EH (cell line): Measurements from ENCODE around the gene CARNS1.

Experiments
- DNase-seq: peaks from one replicate; pipeline ENCODE4 v3.0.0-alpha.2; 2015; ENCODE audit warnings: low read depth

CARNS1 gene

DNA sequence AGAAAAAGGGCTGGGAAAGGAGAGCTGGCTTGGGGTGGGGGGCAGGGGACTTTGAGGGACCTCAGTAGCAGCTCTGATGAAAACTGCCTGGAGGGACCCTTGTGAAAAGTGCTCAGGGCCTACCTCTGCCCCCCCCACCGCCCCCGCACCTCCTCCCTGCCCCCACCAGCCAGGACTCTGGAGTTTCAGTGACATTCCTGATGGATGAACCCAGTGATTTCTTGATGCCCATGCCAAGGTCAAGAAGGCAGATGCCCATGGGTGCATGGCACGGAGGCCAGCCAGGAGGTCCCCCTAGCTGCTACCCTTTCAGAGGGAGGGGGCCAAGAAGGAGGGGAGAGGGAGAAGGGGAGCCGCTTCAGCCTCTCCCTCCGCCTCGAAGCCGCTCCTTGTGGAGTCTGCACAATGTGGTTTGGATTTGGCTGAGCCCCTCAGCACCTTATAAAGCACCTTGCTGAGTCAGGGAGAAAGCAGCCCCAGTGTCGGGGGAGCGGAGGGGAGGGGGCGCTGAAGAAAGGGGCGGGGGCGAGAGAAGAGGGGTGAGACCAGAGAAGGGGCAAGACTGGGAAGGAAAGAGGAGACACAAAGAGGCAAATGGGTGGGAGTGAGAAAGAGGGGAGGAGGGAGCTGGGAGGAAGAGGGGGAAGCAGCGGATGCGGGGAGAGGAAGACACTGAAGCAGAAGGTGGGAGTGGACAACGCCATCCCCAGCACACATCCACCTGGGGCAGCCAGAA, 40.0 kb upstream of the CARNS1 start:
- peak; percentile 26 for DNase-seq

DNA sequence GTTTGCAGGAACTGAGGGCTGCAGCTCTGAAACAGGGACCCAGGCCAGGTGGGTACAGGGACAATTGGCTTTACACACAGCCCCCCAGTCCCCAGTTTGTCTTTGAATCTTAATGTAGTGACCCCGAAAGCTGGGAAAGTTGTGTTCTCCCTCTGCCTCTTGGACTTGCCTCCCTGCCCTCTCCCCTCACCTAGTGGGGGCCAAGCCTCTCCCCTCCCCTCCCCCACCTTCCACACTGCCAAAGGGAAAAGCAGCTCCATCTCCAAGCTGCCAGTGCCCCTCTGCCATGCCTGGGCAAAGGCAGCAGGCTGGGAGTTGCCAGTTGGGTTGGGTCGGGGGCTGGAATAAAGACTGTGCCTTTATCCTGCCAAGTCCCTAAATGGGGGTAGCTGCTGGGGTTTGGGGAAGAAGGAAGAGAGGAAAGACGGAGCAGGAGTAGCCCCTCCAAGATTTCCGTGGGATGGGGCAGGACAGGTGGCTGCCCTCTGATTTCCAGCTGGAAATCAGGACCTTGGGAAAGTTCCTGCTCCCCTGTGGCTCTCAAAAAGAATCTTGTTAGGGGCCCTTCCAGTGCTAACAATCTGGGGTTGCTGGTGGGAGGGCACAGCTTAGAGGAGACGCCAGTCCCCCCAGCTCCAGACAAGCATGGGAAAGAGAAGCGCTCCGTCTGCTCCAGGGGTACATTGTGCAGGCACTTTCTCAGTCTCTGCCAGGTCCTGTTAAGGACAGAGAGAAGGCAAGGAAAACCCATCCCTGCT, 39.2 kb upstream of the CARNS1 start:
- DNase-seq: no peak

DNA sequence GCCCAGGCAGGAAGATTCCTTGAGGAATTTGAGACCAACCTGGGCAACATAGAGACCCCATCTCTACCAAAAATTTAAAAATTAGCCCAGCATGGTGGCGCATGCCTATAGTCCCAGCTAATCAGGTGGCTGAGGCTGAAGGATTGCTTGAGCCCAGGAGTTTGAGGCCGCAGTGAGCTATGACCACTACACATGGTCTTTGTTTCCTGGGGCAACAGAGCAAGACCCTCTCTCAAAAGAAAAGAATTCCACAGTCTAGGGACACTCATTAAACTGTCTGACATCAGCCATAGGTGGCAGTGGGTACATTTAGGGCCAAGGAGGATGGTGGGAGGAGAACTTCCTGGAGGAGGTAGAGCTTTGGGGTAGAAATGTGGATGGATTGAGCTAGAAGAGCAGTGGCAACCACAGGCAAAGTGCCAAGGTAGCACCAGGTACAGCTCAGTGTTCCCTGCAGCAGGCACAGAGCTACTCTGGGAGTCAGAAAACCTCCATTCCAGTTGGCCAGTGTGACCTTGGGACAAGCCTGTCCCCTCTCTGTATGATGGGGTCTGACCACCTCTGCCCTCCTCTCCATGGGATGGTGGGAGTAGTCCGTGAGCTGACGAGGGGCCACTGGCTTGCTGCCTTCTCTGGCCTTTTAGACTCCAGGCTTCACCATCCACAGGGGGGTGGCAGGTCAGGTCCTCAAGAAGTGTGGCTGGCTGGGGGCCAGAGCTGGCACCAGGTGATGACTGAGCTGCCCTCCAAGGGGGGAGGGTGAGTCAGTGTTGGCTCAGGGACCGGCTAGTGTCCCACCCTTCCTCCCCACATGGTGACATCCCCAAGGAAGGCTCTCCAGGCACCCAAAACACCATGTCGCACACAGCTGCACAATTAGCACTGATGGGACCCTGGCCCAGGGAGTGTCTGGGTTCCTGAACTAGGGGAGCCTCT, 38.3 kb upstream of the CARNS1 start:
- no peak for DNase-seq

DNA sequence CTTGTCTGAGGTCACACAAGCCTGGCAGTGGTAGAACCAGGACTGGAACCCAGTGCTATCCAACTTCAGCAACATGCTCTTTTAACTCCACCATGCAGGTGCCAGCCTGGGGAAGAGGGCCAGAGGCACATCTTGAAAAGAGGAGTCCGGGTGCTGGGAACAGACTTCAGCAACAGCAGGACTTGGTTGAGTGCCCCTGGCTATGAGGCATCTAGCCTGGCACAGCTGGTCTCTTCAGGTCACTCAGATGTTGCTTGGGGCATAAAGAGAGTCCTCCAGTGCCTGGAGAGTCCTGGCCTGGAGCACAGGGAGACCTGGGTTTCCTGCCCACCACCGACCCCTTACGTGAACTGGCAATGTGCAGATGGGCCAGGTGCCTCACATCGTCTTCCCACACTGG, 36.9 kb upstream of the CARNS1 start:
- DNase-seq: no peak

DNA sequence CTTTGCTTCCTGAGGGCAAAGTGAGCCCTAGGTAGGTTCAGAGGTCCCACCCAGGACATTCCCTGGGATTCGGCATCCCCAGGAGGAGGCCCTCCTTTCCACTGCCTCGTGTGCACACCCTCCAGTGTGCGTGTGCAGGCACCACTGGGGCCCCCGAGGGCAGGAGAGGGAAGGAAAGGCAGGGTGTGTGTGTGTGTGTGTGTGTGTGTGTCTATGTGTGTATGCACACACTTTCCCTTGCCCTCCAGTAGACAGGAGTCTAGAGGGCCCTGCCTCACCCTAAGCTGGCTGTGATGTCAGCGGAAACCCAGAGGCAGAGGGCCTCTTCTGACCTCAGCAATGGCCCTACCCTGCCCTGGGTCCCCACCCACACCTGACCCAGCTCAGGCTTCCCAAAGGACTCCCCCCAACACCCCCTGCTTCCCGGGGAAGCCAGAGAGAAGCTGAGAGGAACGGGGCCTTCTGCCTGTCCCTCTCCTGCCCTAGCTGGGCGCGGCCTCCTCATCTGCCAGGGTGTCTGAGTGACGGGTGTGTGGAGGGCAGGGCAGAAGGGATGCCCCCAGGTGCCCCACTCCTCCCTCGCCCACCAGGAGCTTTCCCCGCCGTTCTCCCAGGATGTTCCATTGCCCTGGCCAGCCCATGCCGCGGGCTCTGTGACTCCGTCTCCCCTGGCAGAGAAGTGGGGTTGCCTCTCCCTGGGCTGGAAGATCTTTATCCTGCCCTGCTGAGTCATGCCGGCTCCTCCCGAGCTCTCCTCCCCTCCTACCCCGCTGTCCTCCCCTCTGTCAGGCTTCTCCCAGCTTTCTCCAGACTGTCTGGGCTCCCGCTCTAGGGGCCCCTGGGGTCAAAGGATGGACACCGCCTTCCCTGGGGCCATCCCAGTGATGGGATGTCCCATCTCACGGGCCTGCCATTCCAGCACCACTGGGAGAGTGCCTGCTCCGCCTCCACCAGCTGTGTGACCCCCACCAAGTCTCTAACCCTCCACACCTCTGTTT, 36.1 kb upstream of the CARNS1 start:
- DNase-seq: peak; percentile 86

DNA sequence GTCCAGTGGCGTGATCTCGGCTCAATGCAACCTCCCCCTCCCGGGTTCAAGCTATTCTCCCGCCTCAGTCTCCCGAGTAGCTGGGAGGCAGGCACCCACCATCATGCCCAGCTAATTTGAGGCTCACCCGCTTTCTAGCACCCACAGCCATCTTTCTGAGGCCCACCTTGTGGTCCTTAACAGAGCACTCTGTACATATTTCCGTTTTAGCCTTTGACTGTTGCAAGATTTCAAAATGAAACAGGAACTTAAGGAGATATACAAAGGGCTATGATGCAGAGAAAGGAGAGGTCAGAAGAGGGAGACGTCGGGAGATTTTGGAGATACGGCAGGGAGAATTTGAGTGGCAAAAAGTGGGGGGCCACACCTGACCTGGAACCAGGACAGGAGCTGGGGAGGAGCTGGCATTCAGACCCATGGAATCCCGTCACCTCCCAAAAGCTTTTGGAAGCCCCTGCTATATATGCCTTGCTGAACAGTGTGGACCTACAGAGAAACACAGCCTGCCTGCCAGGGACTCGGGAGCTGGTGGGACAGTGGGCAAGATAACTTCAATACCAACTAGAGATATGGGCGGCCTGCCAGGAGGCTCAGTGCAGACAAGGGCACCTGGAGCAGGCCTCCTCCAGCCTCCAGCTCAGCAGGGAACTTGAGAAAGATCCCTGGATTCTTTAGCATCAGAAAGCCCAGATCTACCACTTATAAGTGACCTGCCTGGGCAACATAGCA, 34.1 kb upstream of the CARNS1 start:
- DNase-seq: no peak

DNA sequence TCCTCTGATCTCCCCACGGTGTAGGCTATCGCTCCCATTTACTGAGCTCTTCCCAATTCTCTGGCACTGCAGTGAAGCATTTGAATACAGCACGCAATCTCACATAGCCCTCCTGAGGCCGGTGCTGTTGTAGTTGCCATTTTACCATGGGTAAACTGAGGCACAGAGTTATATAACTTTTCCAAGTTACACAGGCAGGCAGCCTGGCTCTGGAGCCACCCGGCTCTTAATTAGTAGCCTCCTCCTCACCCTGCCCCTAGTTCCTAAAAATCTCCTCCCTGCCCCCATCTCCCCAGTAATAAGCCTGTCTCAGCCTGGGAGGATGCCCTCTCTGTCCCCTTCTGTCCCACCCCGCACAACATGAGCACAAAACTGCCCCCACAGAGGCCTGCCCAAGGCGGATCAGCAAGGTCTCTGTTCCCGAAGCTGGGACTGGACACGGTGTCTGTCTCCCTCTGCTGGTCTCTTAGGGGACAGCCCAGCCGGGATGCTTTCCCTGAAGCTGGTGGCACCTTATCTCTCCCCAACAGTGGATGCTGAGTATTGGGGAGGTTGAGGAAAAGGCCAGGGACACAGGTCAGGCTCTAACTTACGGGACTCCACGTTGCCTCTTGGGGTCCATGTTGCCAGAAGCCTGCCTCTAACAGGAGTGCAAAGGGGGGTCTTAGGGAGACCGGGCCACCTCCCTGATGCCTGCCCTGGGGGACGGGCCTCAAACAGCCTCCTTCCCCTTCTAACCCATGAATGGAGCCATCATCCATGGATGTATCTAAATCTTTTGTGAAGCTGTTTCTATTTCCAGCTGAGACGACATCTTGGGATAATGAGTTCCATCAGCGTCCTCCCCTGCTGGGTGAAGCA, 33.0 kb upstream of the CARNS1 start:
- peak; percentile 80 for DNase-seq

DNA sequence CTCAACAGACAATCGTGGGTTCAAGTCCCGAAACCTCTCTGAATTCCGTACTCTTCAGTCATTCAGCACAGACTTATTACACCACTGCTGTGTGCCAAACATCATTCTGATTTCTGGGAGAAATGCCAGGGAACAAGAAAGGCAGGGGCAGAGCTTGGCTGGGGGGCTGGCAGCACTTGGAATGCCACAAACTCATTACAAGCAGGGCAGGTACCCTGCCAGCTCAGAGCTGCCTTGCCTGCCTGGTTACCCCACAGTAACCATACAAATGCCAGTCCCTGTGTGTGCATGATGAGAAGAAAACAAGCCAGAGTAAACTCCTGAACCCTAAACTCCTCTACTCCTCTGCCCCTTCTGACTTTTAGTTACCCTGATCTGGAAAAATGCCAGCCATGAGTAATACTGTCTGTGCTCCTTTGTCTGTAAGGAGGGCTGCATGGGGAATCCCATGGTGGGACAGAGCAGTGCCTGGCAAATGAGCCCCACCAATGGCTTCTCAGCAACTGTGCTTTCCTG, 30.6 kb upstream of the CARNS1 start:
- peak; percentile 74 for DNase-seq

DNA sequence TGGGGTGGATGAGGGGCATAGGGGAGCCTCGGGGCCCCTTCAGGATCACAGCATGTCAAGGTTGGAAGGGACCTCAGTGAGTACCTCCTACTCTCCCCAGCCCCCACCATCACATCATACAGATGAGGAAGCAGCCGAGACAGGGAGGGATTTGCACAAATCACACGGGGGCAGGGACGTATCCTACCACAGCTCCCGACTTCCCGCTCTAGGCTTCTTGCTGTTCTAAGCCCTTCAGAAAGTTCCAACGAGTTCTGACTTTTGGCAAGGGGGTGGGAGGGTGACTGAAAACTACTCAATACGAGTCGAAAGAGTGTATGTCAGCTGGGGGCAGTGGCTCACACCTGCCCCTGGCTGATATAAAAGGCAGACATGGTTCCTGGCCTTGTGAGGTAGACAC, 28.4 kb upstream of the CARNS1 start:
- no peak for DNase-seq

DNA sequence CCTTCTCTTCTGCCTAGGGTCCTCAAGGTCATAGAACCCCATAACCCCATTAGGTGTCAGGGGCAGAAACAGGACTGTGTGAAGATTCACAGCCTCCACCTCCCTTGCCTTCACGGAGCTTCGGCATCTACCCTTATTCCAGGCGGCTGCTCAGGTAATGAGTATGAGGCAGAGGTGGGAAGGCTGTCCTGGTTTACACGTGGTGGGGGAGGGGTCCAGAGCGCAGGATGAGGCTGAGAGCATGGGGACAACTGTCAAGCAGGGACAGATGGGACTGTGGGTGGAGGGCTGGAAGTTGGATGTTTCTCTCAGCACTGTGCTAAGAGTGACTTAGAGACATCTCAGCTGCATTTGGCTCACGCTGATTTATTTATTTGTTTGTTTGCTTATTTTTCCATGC, 28.0 kb upstream of the CARNS1 start:
- DNase-seq: no peak

DNA sequence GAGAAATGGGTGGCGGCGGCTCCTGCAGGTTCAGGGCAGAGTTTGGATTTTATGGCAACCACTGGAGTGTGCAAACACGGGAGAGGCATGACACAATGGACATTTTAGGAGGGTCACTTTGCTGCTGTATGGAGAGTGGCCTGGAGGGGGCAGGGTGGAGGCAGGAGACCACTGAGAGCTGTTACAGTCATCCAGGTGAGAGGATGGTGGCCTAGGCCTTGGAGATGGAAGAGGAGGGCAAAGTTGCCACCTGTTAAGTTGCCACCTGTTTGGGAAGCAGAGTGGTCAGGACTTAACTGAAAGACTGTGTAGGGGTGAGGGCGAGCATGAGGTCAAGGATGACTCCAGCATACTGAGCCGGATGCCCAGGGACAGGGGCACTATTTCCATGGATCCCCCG, 26.0 kb upstream of the CARNS1 start:
- no peak for DNase-seq

DNA sequence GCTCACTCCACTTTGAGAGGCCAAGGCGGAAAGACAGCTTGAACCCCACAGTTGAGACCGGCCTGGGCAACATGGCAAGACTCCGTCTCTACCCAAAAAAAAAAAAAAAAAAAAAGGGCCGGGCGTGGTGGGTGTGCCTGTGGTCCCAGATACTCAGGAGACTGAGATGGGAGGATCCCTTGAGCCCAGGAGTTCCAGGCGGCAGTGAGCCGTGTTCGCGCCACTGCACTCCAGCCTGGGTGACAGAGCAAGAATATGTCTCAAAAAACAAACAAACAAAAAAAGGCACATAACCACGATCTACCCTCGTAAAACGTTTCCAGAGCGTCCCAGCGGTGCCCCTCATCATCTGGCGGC, 24.6 kb upstream of the CARNS1 start:
- no peak for DNase-seq

DNA sequence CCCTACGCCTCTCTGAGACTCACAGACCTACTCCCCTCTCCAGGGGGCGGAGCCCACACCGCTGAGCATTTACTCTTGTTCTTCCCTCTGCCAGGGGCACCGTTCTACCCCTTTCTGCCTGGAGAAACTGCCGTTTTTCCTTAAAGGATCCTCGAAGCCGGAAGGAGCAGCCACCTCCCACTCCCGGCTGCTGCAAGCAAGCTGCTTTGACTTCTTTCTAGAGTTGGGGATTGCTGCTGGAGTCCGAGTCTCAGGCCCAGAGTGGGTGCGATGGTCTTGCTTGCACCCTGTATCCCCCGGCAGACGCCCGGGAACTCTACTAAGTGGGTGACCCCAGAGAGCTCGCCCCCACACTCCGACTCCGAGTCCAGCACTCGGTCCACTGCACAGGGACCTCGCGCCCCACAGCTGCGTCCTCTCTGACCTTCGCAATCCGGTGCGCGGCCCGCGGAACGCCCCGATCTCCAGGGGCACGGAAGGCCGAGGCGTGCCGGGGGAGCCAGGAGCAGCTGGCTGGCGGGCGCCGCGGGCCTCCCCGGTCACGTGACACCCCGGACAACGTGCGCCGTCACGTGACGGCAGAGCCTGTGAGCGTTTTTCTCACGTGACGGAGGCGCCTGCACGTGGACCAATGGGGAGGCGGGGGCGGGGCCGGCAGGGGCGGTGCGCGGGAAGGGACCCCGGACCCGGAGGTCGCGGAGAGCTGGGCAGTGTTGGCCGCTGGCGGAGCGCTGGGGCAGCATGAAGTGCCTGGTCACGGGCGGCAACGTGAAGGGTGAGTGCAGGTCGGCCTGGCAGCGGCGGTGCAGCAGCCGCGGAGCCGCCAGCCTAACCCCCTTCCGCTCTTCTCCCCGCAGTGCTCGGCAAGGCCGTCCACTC, 23.9 kb upstream of the CARNS1 start, which contains the start of gene RAD9A:
Gene RAD9A, plus strand, starts transcription at position 683 of the 879 bp plus-strand sequence. Its CDS starts 59 bp downstream, at position 742.
- DNase-seq: peak; percentile 94

DNA sequence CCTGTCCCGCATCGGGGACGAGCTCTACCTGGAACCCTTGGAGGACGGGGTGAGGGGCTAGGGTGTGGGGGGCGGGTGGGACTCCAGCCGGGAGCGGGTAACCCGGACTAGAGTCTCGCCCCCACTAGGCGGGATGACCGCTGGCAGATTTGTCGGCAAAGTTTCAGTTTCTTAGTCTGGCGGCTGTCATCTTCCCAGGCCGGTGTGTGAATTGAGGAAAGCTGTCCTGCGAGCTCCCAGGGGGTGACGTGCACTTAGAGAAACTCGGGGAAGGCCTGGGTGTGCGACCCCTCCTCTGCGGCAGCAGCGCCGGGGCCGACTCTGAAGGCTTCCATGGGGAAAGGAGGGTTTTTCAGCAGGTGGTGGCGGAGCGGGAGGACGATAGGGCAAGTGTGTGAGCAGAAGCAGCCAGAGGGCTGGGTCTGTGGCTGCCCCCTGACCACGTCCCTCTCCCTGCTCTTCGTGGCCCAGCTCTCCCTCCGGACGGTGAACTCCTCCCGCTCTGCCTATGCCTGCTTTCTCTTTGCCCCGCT, 23.2 kb upstream of the CARNS1 start:
- DNase-seq: no peak

DNA sequence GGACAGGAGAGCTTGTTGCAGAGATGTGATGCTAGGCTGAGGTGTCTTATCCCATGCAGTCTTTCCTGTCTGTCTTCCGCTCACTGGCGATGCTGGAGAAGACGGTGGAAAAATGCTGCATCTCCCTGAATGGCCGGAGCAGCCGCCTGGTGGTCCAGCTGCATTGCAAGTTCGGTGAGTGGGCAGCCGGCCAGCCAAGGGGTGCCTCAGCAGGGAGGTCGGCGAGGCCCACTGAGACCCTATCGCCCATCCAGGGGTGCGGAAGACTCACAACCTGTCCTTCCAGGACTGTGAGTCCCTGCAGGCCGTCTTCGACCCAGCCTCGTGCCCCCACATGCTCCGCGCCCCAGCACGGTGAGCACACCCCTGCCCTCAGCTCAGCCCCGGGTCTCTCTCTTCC, 22.0 kb upstream of the CARNS1 start:
- DNase-seq: no peak

DNA sequence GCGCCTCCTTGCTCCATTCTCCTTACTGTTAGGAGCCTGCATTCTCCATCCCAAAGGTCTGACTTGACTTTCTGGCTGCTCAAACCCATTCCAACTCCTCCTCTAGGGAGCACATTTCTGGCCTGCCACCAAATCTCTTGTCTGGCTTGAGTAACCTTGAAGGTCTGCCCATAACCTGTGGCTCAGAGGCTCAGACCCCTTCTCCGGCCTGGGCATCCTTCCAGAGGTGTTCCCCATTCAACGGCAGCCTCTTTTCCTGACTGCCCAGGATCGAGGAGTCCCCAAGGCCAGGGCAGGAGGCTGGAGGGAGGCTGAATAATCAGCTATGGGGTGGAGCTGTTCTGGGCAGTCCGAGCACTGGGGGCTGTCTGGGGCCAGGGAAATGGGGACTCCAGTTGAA, 21.5 kb upstream of the CARNS1 start:
- DNase-seq: no peak

DNA sequence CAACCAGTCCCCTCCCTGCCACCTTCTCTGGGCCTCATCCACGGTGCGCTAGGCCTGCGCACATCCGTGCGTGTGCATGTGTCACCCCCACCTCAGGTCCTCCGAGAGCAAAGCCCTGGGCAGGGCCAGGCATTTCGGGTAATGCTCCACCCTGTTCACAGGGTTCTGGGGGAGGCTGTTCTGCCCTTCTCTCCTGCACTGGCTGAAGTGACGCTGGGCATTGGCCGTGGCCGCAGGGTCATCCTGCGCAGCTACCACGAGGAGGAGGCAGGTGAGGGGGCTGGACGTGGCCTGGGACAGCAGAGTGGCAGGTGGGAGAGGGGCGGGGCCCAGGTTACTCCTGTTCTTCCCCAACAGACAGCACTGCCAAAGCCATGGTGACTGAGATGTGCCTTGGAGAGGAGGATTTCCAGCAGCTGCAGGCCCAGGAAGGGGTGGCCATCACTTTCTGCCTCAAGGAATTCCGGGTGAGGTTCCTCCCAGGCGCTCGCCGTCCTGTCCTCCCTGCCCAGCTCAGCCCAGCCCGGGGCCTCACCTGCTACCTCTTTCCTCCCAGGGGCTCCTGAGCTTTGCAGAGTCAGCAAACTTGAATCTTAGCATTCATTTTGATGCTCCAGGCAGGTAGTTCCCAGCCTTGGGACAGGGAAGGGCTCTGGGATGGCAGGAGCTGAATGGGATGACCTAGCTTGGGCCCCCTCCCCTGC, 19.8 kb upstream of the CARNS1 start:
- no peak for DNase-seq

DNA sequence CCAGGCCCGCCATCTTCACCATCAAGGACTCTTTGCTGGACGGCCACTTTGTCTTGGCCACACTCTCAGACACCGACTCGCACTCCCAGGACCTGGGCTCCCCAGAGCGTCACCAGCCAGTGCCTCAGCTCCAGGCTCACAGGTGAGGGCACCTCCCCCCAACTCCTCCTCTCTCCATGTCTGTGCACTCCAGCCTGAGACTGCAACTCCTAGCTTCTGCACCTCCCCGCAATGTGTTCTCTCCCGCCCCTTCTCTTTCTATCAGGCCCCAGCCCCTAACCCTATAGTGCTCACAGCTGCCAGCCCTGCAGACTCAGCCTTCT, 19.3 kb upstream of the CARNS1 start:
- no peak for DNase-seq
